Inflammatory macrophage (primary cell): ENCODE data around the gene HMGN4.
"Not testable (repeated sequence)": the region's sequence is repeated elsewhere in the genome, so short reads cannot be mapped to it uniquely, and the experiment has no call there.

Source experiments
- DNase-seq, 2 donors: peaks; one replicate each; pipeline ENCODE4 v3.0.0-alpha.2; 2020 to 2022

Gene HMGN4

DNA sequence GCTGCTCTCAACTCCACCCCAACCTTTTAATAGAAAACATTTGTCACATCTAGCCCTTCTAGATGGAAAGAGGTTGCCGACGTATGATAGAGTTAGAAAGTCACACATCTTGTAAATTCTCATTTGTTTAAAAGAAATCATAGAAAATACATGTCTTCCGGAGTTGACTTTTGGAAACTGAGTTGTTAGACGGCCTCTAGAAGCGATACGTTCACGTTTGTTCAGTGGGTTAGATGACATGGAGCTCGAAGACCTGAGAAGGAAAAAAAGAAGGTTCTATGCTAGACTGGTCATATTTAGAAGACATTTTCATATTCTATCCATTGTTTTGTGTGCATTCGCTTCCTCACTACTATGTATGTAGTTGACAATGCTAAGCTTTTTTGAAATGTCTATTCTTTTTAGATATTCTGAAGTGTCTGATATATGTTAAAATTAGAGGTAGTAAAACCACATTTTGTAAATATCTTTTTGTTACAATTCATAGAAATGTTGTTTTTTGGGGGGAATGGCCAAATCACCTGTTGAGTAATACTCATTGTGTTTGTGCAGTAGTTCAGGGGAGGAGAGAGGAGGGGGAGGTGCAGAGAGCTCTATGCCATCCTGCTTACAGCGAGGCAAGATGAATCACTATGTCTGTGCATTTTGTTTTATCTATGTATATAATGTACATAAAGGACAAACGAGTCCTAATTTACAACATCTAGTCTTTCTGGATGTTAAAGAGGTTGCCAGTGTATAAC is 15.5 kb upstream of the HMGN4 start:
- peak in 1 of 2 donors; percentile 40 for DNase-seq

DNA sequence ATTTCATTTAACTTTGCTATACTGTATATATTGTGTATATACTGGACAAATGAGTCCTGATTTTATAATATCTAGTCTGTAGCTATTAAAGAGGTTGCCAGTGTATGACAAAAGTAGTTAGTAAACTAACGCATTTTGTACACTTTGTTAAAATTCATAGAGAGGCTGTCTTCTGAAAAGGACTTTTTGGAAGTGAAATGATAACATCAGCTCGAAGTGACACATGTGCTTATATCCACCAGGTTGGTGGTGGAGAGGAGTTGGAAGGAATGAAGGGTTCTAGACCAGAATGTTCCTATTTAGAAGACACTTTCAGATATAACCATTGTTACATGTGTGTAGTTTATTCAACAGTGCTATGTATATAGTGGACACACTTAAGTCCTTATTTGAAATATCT is 13.9 kb upstream of the HMGN4 start:
- DNase-seq, result not testable (repeated sequence)

DNA sequence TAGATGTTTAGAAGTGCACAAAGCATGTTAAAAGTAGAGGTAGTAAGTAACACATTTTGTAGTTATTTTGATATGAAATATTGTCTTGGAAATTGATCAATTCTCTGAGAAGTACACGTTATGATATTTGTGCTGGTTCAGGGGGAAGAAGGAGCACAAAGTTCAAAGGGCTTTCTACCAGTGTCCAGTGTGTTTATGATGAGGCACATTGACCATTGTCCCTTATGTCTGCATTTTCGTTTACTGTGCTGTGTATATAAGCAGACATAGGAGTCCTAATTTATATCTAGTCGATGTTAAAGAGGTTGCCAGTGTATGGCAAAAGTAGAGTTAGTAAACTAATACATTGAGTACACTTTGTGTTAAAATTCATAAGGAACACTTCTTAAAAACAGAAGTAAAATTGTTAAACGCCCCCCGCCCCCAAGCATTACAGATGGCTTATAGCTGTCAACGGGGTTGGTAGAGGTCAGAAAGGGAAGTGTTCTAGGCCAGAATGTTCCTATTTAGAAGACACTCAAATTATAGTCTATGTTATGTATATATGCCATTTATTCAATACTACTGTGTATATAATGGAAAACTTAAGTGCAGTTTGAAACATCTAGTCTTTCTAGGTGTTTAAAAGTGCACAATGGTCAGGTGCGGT is 13.3 kb upstream of the HMGN4 start:
- DNase-seq, result peak; percentile 60 to 65

DNA sequence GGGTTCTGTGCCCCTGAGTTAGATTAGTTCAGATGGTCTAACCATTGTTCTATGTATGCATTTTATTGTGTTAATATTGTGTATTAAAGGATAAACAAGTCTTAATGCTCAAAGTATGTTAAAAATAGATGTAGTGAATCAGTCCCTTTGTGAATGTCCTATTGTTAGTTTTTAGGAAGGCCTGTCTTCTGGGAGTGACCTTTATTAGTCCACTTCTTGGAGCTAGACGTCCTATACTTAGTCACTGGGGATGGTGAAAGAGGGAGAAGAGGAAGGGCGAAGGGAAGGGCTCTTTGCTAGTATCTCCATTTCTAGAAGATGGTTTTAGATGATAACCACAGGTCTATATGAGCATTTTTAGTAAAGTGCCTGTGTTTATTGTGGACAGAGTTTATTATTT is 12.3 kb upstream of the HMGN4 start:
- DNase-seq, result peak; percentile 66 to 73

DNA sequence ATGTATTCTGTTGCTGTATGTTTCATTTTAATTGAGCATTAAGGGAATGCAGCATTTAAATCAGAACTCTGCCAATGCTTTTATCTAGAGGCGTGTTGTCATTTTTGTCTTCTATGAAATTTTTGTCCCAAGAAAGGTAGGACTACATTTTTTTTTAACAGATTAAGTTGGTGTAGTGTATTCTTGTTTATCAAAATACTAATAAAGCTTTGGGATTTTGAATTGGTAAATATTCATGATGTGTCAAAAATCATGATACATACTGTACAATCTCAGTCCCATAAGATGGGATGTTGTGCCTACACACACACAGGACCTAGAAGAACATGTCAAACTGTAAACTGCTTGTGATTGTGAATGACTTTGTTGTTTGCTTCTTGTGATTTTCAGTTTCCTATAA is 11.2 kb upstream of the HMGN4 start:
- no peak for DNase-seq

DNA sequence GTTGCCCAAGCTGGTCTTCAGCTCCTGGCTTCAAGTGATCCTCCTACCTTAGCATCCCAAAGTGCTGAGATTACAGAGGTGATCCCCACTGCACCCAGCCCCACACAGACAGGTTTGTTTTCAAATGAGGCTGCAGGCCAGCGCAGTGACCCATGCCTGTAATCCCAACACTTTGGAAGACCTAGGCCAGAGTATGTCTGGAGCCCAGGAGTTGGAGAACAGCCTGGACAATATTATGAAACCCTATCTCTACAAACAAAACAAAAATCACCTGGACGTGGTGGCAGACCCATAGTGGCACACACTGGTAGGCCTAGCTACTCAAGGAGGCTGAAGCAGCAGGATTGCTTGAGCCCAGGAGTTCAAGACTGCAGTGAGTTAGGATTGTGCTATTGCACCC is 8.0 kb upstream of the HMGN4 start:
- DNase-seq, result no peak

DNA sequence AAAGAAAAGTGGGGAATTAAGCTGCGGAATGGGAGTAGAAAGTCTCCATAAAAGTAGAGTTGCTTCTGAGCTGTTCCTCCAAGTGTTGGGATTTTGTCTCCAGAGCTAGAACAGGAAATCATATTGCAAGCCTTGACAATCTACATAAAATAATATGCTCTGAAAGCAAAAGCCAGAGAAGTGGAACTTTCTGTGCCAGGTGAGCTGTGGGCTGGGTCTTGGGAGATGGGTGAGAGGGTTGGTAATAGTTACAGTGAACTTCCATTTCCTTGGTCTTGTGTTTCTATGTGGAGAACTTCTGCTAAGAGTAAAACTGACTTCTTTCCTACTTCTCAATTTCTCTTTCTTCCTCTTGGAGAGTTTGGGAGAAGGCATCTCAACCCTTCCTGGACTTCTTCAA is 6.3 kb upstream of the HMGN4 start:
- no peak for DNase-seq

DNA sequence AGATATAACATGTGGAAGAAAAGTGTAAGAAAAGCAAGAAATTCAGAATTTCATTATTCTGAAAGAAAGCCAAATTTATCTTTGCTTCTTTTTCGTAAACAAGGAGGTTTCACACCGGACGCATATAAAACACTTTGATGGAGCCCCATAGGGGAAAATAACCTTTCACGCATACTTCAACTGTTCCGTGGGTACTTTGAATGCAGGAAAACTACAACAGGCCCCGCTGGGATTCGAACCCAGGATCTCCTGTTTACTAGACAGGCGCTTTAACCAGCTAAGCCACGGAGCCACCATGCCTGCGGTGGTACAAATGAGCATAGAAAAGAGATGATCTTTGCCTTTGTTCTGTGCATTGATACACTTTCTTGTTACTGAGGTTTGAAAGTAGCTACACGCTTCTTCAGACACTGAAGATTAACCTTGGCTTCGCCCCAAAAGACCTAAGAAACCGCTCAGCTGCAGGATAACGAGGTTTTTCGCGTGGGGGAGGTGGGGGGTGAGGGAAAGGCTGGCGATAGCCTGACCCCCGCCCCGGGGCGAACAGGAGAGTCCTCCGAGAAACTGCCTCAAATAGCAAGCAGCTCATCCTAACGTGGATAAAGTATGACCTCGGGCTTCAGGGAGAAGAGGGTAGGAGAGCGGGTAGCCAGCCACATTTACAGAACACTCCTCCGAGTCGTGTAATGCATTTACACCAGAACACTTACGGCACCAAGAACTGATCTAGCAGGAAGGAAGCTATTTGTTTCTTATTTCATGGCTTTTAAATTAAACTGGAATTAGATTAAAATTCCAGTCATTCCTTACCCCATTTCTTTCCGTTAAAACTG is 5.3 kb upstream of the HMGN4 start:
- peak; percentile 93 to 95 for DNase-seq

DNA sequence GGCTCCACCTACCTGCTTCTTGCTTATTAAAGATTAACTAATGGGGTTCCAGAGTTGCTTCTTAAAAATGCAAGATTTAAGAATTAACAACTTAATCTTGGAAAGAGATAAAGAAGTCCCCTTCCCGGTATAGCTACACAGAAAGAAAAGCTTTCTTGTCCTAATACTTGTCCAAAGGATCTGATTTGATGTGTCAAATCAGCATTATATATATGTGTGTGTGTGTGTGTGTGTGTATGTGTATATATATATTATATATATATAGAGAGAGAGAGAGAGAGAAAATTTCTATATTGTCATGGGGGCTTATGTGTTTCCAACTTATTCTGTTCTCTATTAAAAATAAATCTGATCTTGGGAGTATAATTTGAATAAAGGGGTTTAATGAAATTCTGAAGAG is 4.6 kb upstream of the HMGN4 start:
- no peak for DNase-seq

DNA sequence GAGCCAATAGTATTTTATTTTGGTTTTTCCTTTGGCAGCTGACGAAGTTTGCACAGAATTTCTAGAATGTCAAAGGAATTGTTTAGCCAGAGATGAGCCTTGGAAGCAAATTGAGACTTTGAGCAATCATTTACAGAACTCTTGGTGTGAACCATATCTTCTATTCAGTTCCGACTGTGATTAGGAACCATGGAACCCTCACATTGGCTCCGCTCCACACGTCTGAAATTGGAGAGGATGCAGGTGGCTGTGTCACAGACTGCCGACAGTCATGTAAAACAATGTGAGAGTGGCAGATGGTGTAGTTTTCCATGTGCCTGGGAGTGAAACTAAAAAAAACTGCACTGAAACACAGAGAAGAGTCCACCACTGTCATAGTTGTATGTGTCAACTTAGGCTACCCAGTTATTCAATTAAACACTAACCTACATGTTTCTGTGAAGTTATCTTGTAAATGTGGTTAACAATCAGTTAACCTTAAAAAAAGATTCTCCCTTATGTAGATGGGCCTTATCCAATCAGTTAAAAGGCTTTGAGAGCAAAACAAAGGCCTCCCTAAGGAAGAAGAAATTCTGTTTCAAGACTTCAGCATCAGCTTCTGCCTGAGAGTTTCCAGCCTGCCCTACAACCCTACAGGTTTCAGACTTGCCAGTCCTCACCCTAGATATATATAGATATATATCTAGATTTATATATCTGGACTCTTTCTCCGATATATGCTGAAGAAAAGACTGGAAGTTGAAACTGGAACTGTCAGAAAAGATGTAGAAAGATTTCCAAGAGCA is 3.3 kb upstream of the HMGN4 start:
- DNase-seq, result no peak

DNA sequence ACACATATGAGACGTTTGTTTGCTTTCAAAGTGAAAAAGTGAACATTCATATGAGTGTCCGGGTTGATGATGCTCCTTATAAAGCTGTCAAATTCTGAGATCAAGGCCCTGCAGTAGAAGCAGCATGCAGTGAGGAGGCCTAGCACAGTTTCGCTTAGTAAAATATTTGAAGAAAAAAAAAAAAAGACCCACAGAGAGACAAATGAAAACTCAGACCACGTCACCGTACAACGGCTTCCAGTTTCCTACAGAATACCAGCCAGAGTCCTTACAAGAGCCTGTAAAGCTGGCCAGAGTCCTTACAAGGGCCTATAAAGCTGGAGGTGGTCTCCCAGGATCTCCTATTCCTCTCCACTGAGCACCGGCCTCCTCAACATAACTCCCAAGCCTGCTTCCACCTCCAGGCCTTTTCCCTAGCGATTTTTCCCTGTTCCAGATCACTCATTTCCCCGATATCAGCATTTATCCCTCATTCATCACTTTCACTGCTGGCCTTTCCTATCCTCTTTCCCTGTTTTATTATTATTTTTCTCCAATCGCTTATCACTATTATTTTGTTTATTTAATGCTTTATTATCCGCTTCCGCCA is 1.5 kb upstream of the HMGN4 start:
- peak in 1 of 2 donors; percentile 15 for DNase-seq

DNA sequence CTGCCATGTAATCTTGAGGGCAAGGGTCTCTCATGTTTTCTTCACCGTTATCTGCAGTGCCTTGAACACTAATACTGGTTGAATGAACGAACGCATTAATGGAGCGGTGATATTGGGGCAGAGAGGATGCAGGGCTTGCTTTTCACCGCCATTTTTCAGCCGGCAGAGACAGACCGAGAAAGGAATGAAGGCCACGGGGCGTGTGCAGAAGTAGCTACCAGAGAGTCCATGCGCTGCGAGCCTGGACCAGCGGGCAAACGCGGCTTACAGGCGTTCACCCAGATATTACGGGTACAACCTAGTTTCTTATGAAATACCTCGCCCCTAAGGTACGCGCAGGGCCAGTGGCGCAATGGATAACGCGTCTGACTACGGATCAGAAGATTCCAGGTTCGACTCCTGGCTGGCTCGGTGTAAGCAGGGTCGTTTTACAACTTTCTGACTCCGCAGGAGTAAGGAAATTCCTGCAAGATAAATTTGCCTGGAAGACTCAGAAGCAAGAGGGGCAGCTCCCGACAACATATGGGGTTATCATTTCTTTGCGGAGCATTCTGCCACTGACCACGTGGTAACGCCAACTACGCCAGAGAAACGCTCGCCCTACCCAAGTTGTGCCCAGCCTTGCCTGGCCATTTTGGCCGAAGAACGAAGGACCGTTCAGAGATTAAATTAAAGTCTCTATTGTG is 863 bp upstream of the HMGN4 start:
- DNase-seq, result peak; percentile 90 to 92

DNA sequence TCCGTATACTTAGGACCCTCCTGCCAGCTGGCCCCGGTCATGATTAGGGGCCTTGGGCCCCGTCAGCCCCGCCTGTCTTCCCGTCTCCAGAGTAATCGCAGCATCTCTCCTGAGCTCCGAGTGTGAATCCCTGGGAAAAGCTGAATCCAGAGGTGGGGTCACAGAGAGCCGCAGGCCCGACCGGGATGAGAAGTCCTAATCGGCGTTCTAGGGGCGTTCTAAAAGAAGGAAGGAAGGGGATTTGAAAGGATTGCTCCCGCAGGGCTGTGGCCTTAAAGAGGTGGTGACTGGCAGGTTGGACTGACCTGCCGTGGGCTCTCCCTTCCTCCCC is 371 bp downstream of the HMGN4 start:
- DNase-seq, result no peak

DNA sequence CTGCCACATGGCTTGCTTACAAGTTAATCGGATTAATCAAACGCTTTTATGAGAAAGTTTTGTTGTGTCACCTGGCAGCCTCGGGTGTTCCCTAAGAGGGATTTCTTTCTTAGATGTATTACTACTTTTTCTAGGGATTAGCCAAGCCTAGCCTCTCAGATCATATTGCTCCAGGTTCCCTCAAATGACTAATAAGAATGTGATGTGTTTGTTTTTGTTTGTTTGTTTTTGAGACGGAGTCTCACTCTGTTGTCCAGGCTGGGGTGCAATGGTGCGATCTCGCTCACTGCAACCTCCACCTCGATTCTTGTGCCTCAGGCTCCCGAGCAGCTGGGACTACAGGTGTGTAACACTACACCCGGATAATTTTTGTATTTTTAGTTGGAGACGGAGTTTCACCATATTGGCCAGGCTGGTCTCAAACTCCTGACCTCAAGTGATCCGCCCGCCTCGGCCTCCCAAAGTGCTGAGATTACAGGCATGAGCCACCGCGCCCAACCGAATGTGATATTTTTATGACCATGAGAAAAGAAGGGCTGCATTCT is 977 bp downstream of the HMGN4 start:
- no peak for DNase-seq

DNA sequence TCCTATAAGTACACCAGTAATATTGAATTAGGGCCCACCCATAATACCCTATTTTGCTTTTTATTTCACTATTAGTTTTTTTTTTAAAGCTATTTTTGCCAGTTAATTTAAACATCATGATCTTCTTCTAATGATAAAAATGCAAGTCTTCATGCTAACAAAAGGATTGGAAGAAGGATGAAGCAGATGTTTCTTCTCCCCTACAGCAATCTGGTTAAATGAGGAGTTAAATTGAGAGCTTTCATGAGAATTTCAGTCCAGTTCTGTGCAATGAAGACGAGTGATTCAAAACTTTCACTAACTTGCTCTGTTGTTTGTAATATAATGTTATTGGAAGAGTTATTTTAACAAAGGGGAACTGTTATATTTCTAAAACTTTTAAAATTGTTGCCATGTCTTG is 3.4 kb downstream of the HMGN4 start:
- no peak for DNase-seq

DNA sequence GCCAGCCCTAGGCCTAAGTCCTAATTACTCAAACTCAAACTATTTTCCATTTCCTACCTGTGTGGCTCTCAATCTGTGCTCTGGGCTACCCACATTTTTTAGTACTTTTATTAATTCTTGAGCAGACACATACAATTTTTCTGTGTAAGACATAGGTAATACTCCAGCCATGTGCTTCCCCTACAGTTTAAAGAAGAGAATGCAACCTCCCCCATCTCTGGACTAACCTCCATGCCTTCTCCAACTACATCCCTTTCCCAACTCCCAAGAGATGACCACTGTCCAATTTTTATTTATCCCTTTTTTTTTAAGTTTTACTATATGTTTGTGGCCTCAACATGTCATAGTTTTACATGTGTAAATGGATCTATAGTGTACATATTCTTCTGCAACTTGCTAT is 5.8 kb downstream of the HMGN4 start:
- peak in 1 of 2 donors; percentile 16 for DNase-seq

DNA sequence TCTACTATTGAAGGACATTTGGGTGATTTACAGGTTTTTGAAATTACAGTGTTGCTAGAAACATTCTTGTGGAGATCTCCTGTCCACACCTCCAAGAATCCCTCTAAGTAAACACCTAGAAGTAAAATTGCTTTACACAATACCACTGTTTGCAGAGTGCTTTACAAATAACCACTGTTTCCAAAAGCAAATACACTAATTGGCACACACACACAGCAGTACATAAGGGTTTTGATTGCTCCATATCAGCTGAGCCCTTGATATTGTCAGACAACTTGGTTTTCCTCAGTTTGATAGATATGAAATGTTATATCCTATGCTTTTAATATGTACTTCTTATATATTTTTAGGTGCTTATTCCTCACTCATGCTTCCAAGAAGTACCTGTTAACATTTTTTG is 6.3 kb downstream of the HMGN4 start:
- DNase-seq, result no peak

DNA sequence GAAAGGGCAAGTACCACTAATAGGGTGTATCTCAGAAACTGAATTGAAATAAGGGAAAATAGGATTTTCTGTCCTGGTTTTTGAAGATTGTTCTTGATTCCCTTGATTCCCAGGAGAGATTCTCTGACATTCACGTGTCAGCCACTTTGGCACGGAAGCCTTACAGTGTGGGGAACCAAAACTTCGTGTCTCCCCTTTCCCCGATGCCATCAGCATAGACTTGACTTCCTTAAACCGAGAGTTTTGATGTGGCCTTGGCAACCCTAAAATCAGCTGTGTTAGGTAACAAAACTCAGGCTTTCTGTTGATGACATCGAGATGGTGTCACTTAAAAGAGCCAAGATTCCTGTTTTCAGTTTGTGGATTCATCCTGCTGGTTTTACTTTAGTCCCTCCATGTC is 7.5 kb downstream of the HMGN4 start:
- peak; percentile 82 to 85 for DNase-seq

DNA sequence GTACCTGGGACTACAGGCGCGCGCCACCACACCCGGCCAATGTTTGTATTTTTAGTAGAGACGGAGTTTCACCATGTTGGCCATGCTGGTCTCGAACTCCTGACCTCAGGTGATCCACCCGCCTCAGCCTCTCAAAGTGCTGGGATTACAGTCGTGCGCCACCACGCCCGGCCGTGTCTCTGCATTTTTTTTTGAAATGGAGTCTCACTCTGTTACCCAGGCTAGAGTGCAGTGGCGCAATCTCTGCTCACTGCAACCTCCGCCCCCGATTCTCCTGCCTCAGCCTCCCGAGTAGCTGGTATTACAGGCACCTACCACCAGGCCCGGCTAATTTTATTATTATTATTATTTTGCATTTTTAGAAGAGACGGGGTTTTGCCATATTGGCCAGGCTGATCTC is 9.2 kb downstream of the HMGN4 start:
- DNase-seq, result not testable (repeated sequence)

DNA sequence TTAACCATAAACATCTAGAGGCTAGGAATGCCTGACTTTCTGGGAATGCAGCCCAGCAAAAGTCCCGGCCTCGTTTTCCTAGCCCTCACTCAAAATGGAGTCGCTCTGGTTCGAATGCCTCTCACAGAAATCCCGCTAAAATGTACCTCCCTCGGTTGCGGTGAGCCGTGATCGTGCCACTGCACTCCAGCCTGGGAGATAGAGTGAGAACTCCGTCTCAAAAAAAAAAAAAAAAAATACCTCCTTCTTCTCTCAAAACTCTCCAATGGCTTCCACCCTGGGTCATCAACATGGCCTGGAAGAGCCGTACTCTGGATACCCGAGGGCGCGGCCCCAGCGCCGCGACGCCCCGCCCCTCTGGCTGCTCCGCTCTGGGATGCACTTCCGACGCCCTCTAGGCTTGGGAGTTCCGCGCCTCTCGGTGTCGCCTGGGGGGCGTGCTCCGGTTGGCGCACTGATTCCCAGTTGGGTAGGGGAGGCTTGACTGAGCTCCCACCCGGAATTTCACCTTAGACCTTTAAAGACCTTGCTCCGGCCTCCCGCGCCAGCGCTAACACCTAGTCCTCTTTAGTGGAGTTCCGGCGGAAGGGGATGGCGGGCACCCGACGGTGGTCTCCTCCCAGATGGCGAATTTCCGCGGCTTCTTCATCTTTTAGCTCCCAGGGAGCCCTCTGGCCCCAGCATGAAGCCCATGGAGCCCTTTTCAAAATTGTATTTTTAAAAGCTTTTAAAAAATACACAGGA is 12.3 kb downstream of the HMGN4 start:
- DNase-seq, result peak; percentile 54 to 72

DNA sequence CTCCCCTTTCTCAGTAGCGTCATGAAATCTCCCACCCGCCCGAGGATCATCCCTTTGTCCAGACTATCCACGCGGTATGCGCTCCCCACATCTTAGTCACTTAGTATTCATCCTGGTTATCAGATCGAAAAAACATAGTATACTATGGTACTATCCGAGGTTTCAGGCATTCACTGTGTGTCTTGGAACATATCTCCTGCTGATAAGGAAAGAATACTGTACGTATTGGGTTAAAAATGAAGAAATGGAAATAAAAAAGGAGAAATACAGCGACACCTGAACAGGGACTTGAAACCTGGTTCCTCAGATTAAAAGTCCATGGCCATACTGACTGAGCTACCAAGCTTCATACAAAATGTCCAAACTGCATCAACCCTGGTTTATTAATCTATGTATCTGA is 14.0 kb downstream of the HMGN4 start:
- DNase-seq, result no peak
